MM.1S (cell line): ENCODE data around the gene IL12RB1.
A peak's percentile ranks its signal among the peaks of the same experiment; 100 is the strongest.

ENCODE experiments used
- DNase-seq: peaks from one replicate; pipeline ENCODE4 v3.0.0-alpha.2; 2015
- H2AFZ ChIP-seq: fragments of 300-600 bp; sonication (generic); 2 replicates; pipeline ENCODE4 v1.6.0; 2016; ENCODE audit warnings: antibody characterized with exemption, low read length
- H3F3A ChIP-seq: fragments of 300-600 bp; sonication (generic); 2 replicates; pipeline ENCODE4 v1.6.1; 2016; ENCODE audit warnings: mild to moderate bottlenecking, antibody characterized with exemption, low read length, moderate library complexity, mixed read lengths; ENCODE audit not compliant: insufficient read depth
- H3K27ac ChIP-seq: fragments of 300-600 bp; sonication (generic); 2 replicates; pipeline ENCODE4 v1.5.1; 2016; ENCODE audit warnings: mild to moderate bottlenecking, low read length
- H3K27me3 ChIP-seq: fragments of 300-600 bp; sonication (generic); replicated peaks from 2 replicates; pipeline ENCODE4 v1.6.0; 2016; ENCODE audit warnings: low read length; ENCODE audit not compliant: insufficient read depth
- H3K36me3 ChIP-seq: fragments of 300-600 bp; sonication (generic); replicated peaks from 2 replicates; pipeline ENCODE4 v1.6.1; 2016; ENCODE audit warnings: mild to moderate bottlenecking, low read length, mixed read lengths; ENCODE audit not compliant: insufficient read depth
- H3K4me1 ChIP-seq: fragments of 300-600 bp; sonication (generic); 2 replicates; pipeline ENCODE4 v1.6.1; 2016; ENCODE audit warnings: low read length, mixed read lengths
- H3K4me2 ChIP-seq: fragments of 300-600 bp; sonication (generic); 2 replicates; pipeline ENCODE4 v1.6.0; 2016; ENCODE audit warnings: low read depth, low read length
- H3K4me3 ChIP-seq: fragments of 300-600 bp; sonication (generic); 2 replicates; pipeline ENCODE4 v1.5.1; 2016; ENCODE audit warnings: low read length, mixed read lengths
- H3K79me2 ChIP-seq: fragments of 300-600 bp; sonication (generic); 2 replicates; pipeline ENCODE4 v1.6.1; 2016; ENCODE audit warnings: mixed run types, low read length, mixed read lengths
- H3K9ac ChIP-seq: fragments of 300-600 bp; sonication (generic); 2 replicates; pipeline ENCODE4 v1.6.1; 2016; ENCODE audit warnings: low read length, mixed read lengths
- H3K9me2 ChIP-seq: fragments of 300-600 bp; sonication (generic); replicated peaks from 2 replicates; pipeline ENCODE4 v1.6.1; 2016; ENCODE audit warnings: mild to moderate bottlenecking, low read length, mixed read lengths; ENCODE audit not compliant: insufficient read depth
- H3K9me3 ChIP-seq: fragments of 300-600 bp; sonication (generic); replicated peaks from 2 replicates; pipeline ENCODE4 v1.6.1; 2016; ENCODE audit warnings: mild to moderate bottlenecking, low read length, mixed read lengths; ENCODE audit not compliant: insufficient read depth
- H4K20me1 ChIP-seq: fragments of 300-600 bp; sonication (generic); 2 replicates; pipeline ENCODE4 v1.6.1; 2016; ENCODE audit warnings: mild to moderate bottlenecking, low read length, moderate library complexity, mixed read lengths; ENCODE audit not compliant: insufficient read depth
- EZH2 ChIP-seq: fragments of 300-600 bp; sonication (generic); optimal IDR thresholded peaks from 2 replicates; pipeline ENCODE3; 2017; ENCODE audit warnings: low read depth, mild to moderate bottlenecking, antibody characterized with exemption, low read length, mixed read lengths
- EZH2phosphoT487 ChIP-seq: fragments of 300-600 bp; sonication (generic); IDR thresholded peaks from 2 replicates; pipeline ENCODE4 v1.6.1; 2018; ENCODE audit warnings: antibody characterized with exemption, low read length
- TF ChIP-seq, protein P1 (sequence below): fragments of 300-600 bp; sonication (generic); IDR thresholded peaks from 2 replicates; pipeline ENCODE4 v1.5.1; 2016; ENCODE audit warnings: antibody characterized with exemption, low read length, mixed read lengths

The IL12RB1 gene

DNA sequence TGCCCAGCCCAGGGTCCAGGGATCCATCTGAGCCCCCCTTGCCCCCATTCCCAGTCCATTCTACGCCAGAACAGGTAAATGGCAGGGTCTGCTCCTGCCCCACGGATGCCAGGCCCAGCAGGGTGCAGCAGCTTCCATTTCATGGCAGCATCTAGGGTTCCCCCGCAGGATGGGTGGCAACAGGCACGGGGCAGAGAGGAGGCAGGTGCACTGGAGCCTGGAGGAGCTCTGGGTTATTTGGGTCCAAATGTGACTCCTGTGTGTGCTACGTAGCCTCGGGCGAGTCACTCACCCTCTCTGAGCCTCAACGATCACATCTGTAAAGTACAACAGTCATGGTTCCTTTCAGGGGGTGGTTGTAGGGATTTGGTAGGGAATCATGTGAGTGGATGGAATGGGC lies 27.4 kb downstream of the IL12RB1 start:
- no peaks in the 10 kb centered on the region for H4K20me1 ChIP-seq
- no peaks in the 10 kb centered on the region for H3F3A ChIP-seq
- H3K9me3 ChIP-seq, result no peaks in the 10 kb centered on the region
- H3K36me3 ChIP-seq, result no peaks in the 10 kb centered on the region
- no peak overlapping the region for H2AFZ ChIP-seq
- no peaks in the 10 kb centered on the region for H3K79me2 ChIP-seq
- H3K27ac ChIP-seq, result no peak overlapping the region
- H3K9me2 ChIP-seq, result no peaks in the 10 kb centered on the region
- H3K4me3 ChIP-seq, result no peak overlapping the region
- H3K4me1 ChIP-seq, result 0 out of 2 replicates have a peak, but pooled peaks cover 2% of the 10 kb centered on the region
- DNase-seq, result no peak
- TF ChIP-seq EZH2 (no peak), EZH2phosphoT487 (no peak)
- TF ChIP-seq, protein P1, sequence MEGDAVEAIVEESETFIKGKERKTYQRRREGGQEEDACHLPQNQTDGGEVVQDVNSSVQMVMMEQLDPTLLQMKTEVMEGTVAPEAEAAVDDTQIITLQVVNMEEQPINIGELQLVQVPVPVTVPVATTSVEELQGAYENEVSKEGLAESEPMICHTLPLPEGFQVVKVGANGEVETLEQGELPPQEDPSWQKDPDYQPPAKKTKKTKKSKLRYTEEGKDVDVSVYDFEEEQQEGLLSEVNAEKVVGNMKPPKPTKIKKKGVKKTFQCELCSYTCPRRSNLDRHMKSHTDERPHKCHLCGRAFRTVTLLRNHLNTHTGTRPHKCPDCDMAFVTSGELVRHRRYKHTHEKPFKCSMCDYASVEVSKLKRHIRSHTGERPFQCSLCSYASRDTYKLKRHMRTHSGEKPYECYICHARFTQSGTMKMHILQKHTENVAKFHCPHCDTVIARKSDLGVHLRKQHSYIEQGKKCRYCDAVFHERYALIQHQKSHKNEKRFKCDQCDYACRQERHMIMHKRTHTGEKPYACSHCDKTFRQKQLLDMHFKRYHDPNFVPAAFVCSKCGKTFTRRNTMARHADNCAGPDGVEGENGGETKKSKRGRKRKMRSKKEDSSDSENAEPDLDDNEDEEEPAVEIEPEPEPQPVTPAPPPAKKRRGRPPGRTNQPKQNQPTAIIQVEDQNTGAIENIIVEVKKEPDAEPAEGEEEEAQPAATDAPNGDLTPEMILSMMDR, result no peak
- H3K27me3 ChIP-seq, result peaks cover 29% of the 10 kb centered on the region
- no peak overlapping the region for H3K4me2 ChIP-seq
- H3K9ac ChIP-seq, result no peak overlapping the region

DNA sequence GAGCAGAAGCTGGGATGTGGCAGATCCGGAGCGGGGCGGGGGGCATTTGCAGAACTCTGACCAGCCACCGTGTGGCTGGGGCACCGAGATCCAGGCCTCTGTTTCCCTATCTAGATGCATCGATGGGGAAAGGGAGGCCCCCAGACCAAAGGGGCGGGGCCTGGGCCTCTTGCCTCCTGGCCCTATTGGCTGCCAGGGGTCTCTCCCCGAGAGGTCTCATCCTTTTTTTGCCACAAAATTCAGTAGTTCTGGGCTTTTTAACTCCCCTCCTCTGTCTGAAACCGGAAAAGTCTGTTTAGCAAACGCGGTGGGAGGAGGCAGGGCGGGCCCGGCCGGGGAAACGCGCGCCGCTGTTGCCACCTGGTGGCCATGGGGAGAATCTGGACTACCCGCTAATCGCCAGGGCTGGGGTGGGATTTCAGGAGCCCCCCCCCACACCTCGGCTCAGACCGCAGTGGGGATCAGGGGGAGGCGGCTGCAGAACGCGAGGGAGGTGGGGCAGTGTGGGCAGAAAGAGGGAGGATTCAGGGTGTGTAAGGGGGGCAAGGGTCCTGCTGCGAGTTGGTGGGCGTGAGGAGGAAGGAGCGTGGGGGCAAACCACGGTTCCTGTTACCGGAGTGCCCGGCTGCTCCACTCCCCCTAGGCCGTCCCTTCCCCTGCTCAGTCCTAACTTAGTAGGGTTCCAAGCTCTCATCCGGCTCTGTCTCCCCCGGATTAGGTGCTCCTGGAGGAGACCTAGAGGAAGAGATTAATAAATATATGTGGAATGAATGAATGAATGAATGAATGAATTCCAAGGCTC lies 28.3 kb downstream of the IL12RB1 start:
- peak; percentile 54 for DNase-seq
- peaks cover 38% of the 10 kb centered on the region for H3K27me3 ChIP-seq
- H3K9me2 ChIP-seq, result no peaks in the 10 kb centered on the region
- no peaks in the 10 kb centered on the region for H3K9me3 ChIP-seq
- H3K36me3 ChIP-seq, result no peaks in the 10 kb centered on the region
- H3K9ac ChIP-seq, result no peak overlapping the region
- no peaks in the 10 kb centered on the region for H3F3A ChIP-seq
- no peak overlapping the region for H3K27ac ChIP-seq
- TF ChIP-seq, protein P1, result peak; percentile 95
- no peak for TF ChIP-seq EZH2phosphoT487
- peak overlapping the region; percentile 27; the same call in 1 of the 2 replicates for H3K4me3 ChIP-seq
- peak overlapping the region; percentile 75 for H3K4me2 ChIP-seq
- H3K79me2 ChIP-seq, result no peaks in the 10 kb centered on the region
- no peaks in the 10 kb centered on the region for H4K20me1 ChIP-seq
- H3K4me1 ChIP-seq, result 0 out of 2 replicates have a peak, but pooled peaks cover 2% of the 10 kb centered on the region
- 0 out of 2 replicates have a peak overlapping the region, but pooled peaks have one; percentile 3 for H2AFZ ChIP-seq

DNA sequence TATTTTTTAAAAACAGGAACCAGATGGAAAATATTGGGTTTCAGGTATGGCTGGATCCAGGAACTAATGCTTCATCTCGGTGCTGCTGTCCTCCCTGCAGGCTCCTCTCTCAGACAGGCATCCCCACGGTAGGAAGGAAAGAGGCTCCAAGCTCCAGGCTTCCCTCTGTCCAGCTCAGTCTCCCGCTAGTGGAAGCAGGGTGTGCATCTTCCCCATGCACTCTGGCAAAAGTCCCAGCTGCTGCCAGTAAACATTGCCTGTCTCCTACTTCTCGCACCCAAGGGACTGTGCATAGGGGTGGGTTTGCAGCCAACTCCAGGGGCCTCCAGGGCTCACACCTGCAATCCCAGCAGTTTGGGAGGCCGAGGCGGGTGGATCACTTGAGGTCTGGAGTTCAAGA lies 29.2 kb downstream of the IL12RB1 start:
- Histone ChIP-seq H3K9me3 (no peaks in the 10 kb centered on the region), H3K36me3 (no peaks in the 10 kb centered on the region), H3K79me2 (no peaks in the 10 kb centered on the region), H3K4me3 (no peak overlapping the region), H3K9me2 (no peaks in the 10 kb centered on the region), H4K20me1 (no peaks in the 10 kb centered on the region), H3K4me1 (0 out of 2 replicates have a peak, but pooled peaks cover 2% of the 10 kb centered on the region), H3K27ac (no peak overlapping the region), H3F3A (no peaks in the 10 kb centered on the region), H2AFZ (no peak overlapping the region), H3K27me3 (peaks cover 46% of the 10 kb centered on the region), H3K9ac (no peak overlapping the region), H3K4me2 (no peak overlapping the region)
- no peak for TF ChIP-seq EZH2
- no peak for DNase-seq

DNA sequence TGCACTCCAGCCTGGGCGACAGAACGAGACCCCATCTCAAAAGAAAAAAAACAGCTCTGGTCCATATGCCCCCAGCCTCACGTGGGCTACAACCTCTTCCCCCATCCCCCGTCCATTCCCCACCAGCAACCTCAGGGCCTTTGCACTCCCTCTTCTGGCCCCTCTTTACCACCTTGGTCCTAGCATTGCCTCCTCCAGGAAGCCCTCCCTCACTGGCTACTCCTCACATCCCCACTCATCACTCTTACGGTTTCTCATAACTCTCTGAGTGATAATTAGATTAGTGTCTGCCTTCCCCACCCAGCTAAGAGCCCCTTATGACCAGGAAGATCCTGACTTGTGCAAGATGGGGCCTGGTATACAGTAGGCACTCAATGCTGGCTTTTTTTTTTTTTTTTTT lies 30.8 kb downstream of the IL12RB1 start:
- Histone ChIP-seq H3K4me2 (no peak overlapping the region), H3F3A (no peaks in the 10 kb centered on the region), H3K9me3 (no peaks in the 10 kb centered on the region), H3K9me2 (no peaks in the 10 kb centered on the region), H3K4me3 (no peak overlapping the region), H2AFZ (no peak overlapping the region), H3K27ac (no peak overlapping the region), H3K79me2 (no peaks in the 10 kb centered on the region), H3K4me1 (0 out of 2 replicates have a peak, but pooled peaks cover 2% of the 10 kb centered on the region), H3K9ac (no peak overlapping the region), H3K36me3 (no peaks in the 10 kb centered on the region), H3K27me3 (peaks cover 61% of the 10 kb centered on the region), H4K20me1 (no peaks in the 10 kb centered on the region)
- DNase-seq, result no peak
- TF ChIP-seq EZH2, result no peak
- TF ChIP-seq, protein P1, result no peak
- no peak for TF ChIP-seq EZH2phosphoT487
